ENCODE results near the gene RAD9B.

DNA sequence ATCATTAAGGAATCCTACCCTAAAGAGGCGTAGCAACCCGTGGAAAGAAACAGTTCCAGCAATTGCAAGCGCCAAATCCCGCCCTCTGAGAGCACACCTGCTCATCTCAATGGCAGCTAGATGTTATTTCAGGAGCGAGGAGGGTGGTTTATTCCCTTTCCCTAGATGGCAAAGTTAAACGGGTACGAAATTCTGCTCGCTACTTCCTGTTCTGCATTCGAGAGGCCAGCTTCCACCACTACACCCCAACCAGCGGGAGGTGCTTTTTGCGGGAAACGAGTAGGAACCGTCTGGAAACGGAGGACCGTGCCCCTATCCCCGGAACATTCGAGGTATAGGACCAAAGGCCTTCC, 756 bp upstream of the RAD9B start:
- TF ChIP-seq, protein P1, sequence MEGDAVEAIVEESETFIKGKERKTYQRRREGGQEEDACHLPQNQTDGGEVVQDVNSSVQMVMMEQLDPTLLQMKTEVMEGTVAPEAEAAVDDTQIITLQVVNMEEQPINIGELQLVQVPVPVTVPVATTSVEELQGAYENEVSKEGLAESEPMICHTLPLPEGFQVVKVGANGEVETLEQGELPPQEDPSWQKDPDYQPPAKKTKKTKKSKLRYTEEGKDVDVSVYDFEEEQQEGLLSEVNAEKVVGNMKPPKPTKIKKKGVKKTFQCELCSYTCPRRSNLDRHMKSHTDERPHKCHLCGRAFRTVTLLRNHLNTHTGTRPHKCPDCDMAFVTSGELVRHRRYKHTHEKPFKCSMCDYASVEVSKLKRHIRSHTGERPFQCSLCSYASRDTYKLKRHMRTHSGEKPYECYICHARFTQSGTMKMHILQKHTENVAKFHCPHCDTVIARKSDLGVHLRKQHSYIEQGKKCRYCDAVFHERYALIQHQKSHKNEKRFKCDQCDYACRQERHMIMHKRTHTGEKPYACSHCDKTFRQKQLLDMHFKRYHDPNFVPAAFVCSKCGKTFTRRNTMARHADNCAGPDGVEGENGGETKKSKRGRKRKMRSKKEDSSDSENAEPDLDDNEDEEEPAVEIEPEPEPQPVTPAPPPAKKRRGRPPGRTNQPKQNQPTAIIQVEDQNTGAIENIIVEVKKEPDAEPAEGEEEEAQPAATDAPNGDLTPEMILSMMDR (IDR thresholded peaks at IDR 0.05), result no peak
- TF ChIP-seq NR3C1 (IDR thresholded peaks at IDR 0.05) (no peak), POLR2A (IDR thresholded peaks at IDR 0.05; ENCODE audit: low read length) (no peak), RFX5 (IDR thresholded peaks at IDR 0.05) (no peak), EP300 (IDR thresholded peaks at IDR 0.05) (no peak), ESRRA (IDR thresholded peaks at IDR 0.05; ENCODE audit: borderline replicate concordance, low read length) (no peak), MAFK (IDR thresholded peaks at IDR 0.05; ENCODE audit: partially characterized antibody) (no peak), SMC3 (IDR thresholded peaks at IDR 0.05) (no peak)
